ENCODE results near the gene GCK.

GCK gene

GRCh38 chr7:44114586-44115310 lies 74.5 kb downstream of the GCK start:
- no peak for DNase-seq

GRCh38 chr7:44113764-44114354 lies 75.4 kb downstream of the GCK start:
- DNase-seq: no peak

- no peak for DNase-seq
Measured at GRCh38 chr7:44112997-44113763, 76.1 kb downstream of the GCK start.

- DNase-seq: no peak
Measured at GRCh38 chr7:44112231-44112996, 76.8 kb downstream of the GCK start.

GRCh38 chr7:44111761-44112160 lies 77.5 kb downstream of the GCK start:
- no peak for DNase-seq

- DNase-seq: no peak
Measured at GRCh38 chr7:44110719-44111635, 78.3 kb downstream of the GCK start.

- DNase-seq: no peak
Measured at GRCh38 chr7:44109991-44110390, 79.2 kb downstream of the GCK start.

GRCh38 chr7:44108768-44109750 lies 80.2 kb downstream of the GCK start:
- DNase-seq: no peak

GRCh38 chr7:44107961-44108767 lies 81.1 kb downstream of the GCK start:
- no peak for DNase-seq

GRCh38 chr7:44107116-44107960 lies 81.9 kb downstream of the GCK start:
- no peak for DNase-seq

GRCh38 chr7:44106311-44107065 lies 82.8 kb downstream of the GCK start:
- DNase-seq: no peak

- no peak for DNase-seq
Measured at GRCh38 chr7:44105832-44106231, 83.4 kb downstream of the GCK start.

- no peak for DNase-seq
Measured at GRCh38 chr7:44104860-44105771, 84.1 kb downstream of the GCK start.

GRCh38 chr7:44103923-44104859 lies 85.0 kb downstream of the GCK start, which contains the start of gene AEBP1:
AEBP1 (plus strand) TSS chr7:44104345; CDS start chr7:44104666, 321 bp downstream.
- DNase-seq: no peak

GRCh38 chr7:44103566-44103922 lies 85.7 kb downstream of the GCK start:
- DNase-seq: no peak

All from GDM1 (cell line).